Measurements from ENCODE around the gene PKD1. TPM values are rescaled to one million over a fixed set of nuclear protein-coding genes. Genes with fewer than 3 reads are reported as not detected.

PKD1 gene
- total RNA-seq, 1 donor from 2014 or later, result 169 TPM

GRCh38 chr16:2054543-2055245 is 81.0 kb downstream of the PKD1 start:
- Mint-ChIP-seq H3K9me3 (ENCODE audit: unreplicated experiment) (no peaks in the 10 kb centered on the region), H3K27me3 (ENCODE audit: unreplicated experiment) (no peaks in the 10 kb centered on the region), H3K4me1 (ENCODE audit: unreplicated experiment) (no peaks in the 10 kb centered on the region), H3K36me3 (ENCODE audit: unreplicated experiment) (peaks cover 24% of the 10 kb centered on the region), H3K27ac (ENCODE audit: unreplicated experiment) (no peak overlapping the region), H3K4me3 (ENCODE audit: unreplicated experiment) (no peak overlapping the region)
- no peak for DNase-seq (ENCODE audit: extremely low spot score, unreplicated experiment)
- no peak for TF ChIP-seq CTCF (IDR thresholded peaks at IDR 0.05)

GRCh38 chr16:2053897-2054296 is 81.8 kb downstream of the PKD1 start:
- Mint-ChIP-seq H3K27me3 (ENCODE audit: unreplicated experiment) (no peaks in the 10 kb centered on the region), H3K36me3 (ENCODE audit: unreplicated experiment) (peaks cover 24% of the 10 kb centered on the region), H3K4me1 (ENCODE audit: unreplicated experiment) (peaks cover 4% of the 10 kb centered on the region), H3K9me3 (ENCODE audit: unreplicated experiment) (no peaks in the 10 kb centered on the region), H3K4me3 (ENCODE audit: unreplicated experiment) (no peak overlapping the region), H3K27ac (ENCODE audit: unreplicated experiment) (no peak overlapping the region)
- no peak for DNase-seq (ENCODE audit: extremely low spot score, unreplicated experiment)
- no peak for TF ChIP-seq CTCF (IDR thresholded peaks at IDR 0.05)

- TF ChIP-seq CTCF (IDR thresholded peaks at IDR 0.05), result no peak
- H3K4me1 Mint-ChIP-seq (ENCODE audit: unreplicated experiment), result peaks cover 10% of the 10 kb centered on the region
- H3K27me3 Mint-ChIP-seq (ENCODE audit: unreplicated experiment), result no peaks in the 10 kb centered on the region
- H3K27ac Mint-ChIP-seq (ENCODE audit: unreplicated experiment), result no peak overlapping the region
- no peak for DNase-seq (ENCODE audit: extremely low spot score, unreplicated experiment)
- H3K9me3 Mint-ChIP-seq (ENCODE audit: unreplicated experiment), result no peaks in the 10 kb centered on the region
- H3K36me3 Mint-ChIP-seq (ENCODE audit: unreplicated experiment), result peaks cover 17% of the 10 kb centered on the region
- H3K4me3 Mint-ChIP-seq (ENCODE audit: unreplicated experiment), result no peak overlapping the region
Measured at GRCh38 chr16:2053211-2053610, 82.5 kb downstream of the PKD1 start.

GRCh38 chr16:2048116-2048543 is 87.6 kb downstream of the PKD1 start:
- no peak for TF ChIP-seq CTCF (IDR thresholded peaks at IDR 0.05)
- Mint-ChIP-seq H3K4me3 (ENCODE audit: unreplicated experiment) (peak overlapping the region; percentile 89), H3K27me3 (ENCODE audit: unreplicated experiment) (no peaks in the 10 kb centered on the region), H3K4me1 (ENCODE audit: unreplicated experiment) (peaks cover 27% of the 10 kb centered on the region), H3K27ac (ENCODE audit: unreplicated experiment) (peak overlapping the region; percentile 7), H3K36me3 (ENCODE audit: unreplicated experiment) (peaks cover 5% of the 10 kb centered on the region), H3K9me3 (ENCODE audit: unreplicated experiment) (no peaks in the 10 kb centered on the region)
- no peak for DNase-seq (ENCODE audit: extremely low spot score, unreplicated experiment)

- no peaks in the 10 kb centered on the region for H3K27me3 Mint-ChIP-seq (ENCODE audit: unreplicated experiment)
- peak within 1 kb of the TSS; percentile 85 for H3K27ac Mint-ChIP-seq (ENCODE audit: unreplicated experiment)
- peaks cover 30% of the 10 kb centered on the region for H3K4me1 Mint-ChIP-seq (ENCODE audit: unreplicated experiment)
- peaks cover 4% of the 10 kb centered on the region for H3K36me3 Mint-ChIP-seq (ENCODE audit: unreplicated experiment)
- TF ChIP-seq CTCF (IDR thresholded peaks at IDR 0.05), result peak; percentile 55
- H3K4me3 Mint-ChIP-seq (ENCODE audit: unreplicated experiment), result peak within 1 kb of the TSS; percentile 89
- DNase-seq (ENCODE audit: extremely low spot score, unreplicated experiment), result peak; percentile 99
- H3K9me3 Mint-ChIP-seq (ENCODE audit: unreplicated experiment), result no peaks in the 10 kb centered on the region
Measured at GRCh38 chr16:2047330-2048115, 88.2 kb downstream of the PKD1 start, which contains the start of the genes NTHL1 and TSC2. Gene NTHL1 (minus strand): TSS chr16:2047834. CDS start chr16:2047823, 11 bp downstream. Gene TSC2 (plus strand): TSS chr16:2047985. CDS start chr16:2048616, 631 bp downstream.
